MM.1S (cell line): Measurements from ENCODE around the gene RHOU.

ENCODE experiments used
- DNase-seq: peaks from one replicate; pipeline ENCODE4 v3.0.0-alpha.2; 2015
- H2AFZ ChIP-seq: fragments of 300-600 bp; sonication (generic); 2 replicates; pipeline ENCODE4 v1.6.0; 2016; ENCODE audit warnings: antibody characterized with exemption, low read length
- H3F3A ChIP-seq: fragments of 300-600 bp; sonication (generic); 2 replicates; pipeline ENCODE4 v1.6.1; 2016; ENCODE audit warnings: mild to moderate bottlenecking, antibody characterized with exemption, low read length, moderate library complexity, mixed read lengths; ENCODE audit not compliant: insufficient read depth
- H3K27ac ChIP-seq: fragments of 300-600 bp; sonication (generic); 2 replicates; pipeline ENCODE4 v1.5.1; 2016; ENCODE audit warnings: mild to moderate bottlenecking, low read length
- H3K27me3 ChIP-seq: fragments of 300-600 bp; sonication (generic); replicated peaks from 2 replicates; pipeline ENCODE4 v1.6.0; 2016; ENCODE audit warnings: low read length; ENCODE audit not compliant: insufficient read depth
- H3K36me3 ChIP-seq: fragments of 300-600 bp; sonication (generic); replicated peaks from 2 replicates; pipeline ENCODE4 v1.6.1; 2016; ENCODE audit warnings: mild to moderate bottlenecking, low read length, mixed read lengths; ENCODE audit not compliant: insufficient read depth
- H3K4me1 ChIP-seq: fragments of 300-600 bp; sonication (generic); 2 replicates; pipeline ENCODE4 v1.6.1; 2016; ENCODE audit warnings: low read length, mixed read lengths
- H3K4me2 ChIP-seq: fragments of 300-600 bp; sonication (generic); 2 replicates; pipeline ENCODE4 v1.6.0; 2016; ENCODE audit warnings: low read depth, low read length
- H3K4me3 ChIP-seq: fragments of 300-600 bp; sonication (generic); 2 replicates; pipeline ENCODE4 v1.5.1; 2016; ENCODE audit warnings: low read length, mixed read lengths
- H3K79me2 ChIP-seq: fragments of 300-600 bp; sonication (generic); 2 replicates; pipeline ENCODE4 v1.6.1; 2016; ENCODE audit warnings: mixed run types, low read length, mixed read lengths
- H3K9ac ChIP-seq: fragments of 300-600 bp; sonication (generic); 2 replicates; pipeline ENCODE4 v1.6.1; 2016; ENCODE audit warnings: low read length, mixed read lengths
- H3K9me2 ChIP-seq: fragments of 300-600 bp; sonication (generic); replicated peaks from 2 replicates; pipeline ENCODE4 v1.6.1; 2016; ENCODE audit warnings: mild to moderate bottlenecking, low read length, mixed read lengths; ENCODE audit not compliant: insufficient read depth
- H3K9me3 ChIP-seq: fragments of 300-600 bp; sonication (generic); replicated peaks from 2 replicates; pipeline ENCODE4 v1.6.1; 2016; ENCODE audit warnings: mild to moderate bottlenecking, low read length, mixed read lengths; ENCODE audit not compliant: insufficient read depth
- H4K20me1 ChIP-seq: fragments of 300-600 bp; sonication (generic); 2 replicates; pipeline ENCODE4 v1.6.1; 2016; ENCODE audit warnings: mild to moderate bottlenecking, low read length, moderate library complexity, mixed read lengths; ENCODE audit not compliant: insufficient read depth
- EZH2 ChIP-seq: fragments of 300-600 bp; sonication (generic); optimal IDR thresholded peaks from 2 replicates; pipeline ENCODE3; 2017; ENCODE audit warnings: low read depth, mild to moderate bottlenecking, antibody characterized with exemption, low read length, mixed read lengths
- EZH2phosphoT487 ChIP-seq: fragments of 300-600 bp; sonication (generic); IDR thresholded peaks from 2 replicates; pipeline ENCODE4 v1.6.1; 2018; ENCODE audit warnings: antibody characterized with exemption, low read length
- TF ChIP-seq, protein P1 (sequence below): fragments of 300-600 bp; sonication (generic); IDR thresholded peaks from 2 replicates; pipeline ENCODE4 v1.5.1; 2016; ENCODE audit warnings: antibody characterized with exemption, low read length, mixed read lengths

The RHOU gene

GRCh38 chr1:228754646-228755268 is 19.5 kb downstream of the RHOU start:
- Histone ChIP-seq H3K9me3 (no peaks in the 10 kb centered on the region), H3K4me2 (no peak overlapping the region), H3K27me3 (no peaks in the 10 kb centered on the region), H3K4me1 (no peaks in the 10 kb centered on the region), H3K79me2 (no peaks in the 10 kb centered on the region), H3K9ac (no peak overlapping the region), H2AFZ (no peak overlapping the region), H3K9me2 (no peaks in the 10 kb centered on the region), H3K4me3 (no peak overlapping the region), H3K36me3 (no peaks in the 10 kb centered on the region), H3F3A (no peaks in the 10 kb centered on the region), H3K27ac (no peak overlapping the region), H4K20me1 (no peaks in the 10 kb centered on the region)
- DNase-seq: no peak
- TF ChIP-seq EZH2 (no peak), EZH2phosphoT487 (no peak)
- TF ChIP-seq, protein P1, sequence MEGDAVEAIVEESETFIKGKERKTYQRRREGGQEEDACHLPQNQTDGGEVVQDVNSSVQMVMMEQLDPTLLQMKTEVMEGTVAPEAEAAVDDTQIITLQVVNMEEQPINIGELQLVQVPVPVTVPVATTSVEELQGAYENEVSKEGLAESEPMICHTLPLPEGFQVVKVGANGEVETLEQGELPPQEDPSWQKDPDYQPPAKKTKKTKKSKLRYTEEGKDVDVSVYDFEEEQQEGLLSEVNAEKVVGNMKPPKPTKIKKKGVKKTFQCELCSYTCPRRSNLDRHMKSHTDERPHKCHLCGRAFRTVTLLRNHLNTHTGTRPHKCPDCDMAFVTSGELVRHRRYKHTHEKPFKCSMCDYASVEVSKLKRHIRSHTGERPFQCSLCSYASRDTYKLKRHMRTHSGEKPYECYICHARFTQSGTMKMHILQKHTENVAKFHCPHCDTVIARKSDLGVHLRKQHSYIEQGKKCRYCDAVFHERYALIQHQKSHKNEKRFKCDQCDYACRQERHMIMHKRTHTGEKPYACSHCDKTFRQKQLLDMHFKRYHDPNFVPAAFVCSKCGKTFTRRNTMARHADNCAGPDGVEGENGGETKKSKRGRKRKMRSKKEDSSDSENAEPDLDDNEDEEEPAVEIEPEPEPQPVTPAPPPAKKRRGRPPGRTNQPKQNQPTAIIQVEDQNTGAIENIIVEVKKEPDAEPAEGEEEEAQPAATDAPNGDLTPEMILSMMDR: no peak

DNA sequence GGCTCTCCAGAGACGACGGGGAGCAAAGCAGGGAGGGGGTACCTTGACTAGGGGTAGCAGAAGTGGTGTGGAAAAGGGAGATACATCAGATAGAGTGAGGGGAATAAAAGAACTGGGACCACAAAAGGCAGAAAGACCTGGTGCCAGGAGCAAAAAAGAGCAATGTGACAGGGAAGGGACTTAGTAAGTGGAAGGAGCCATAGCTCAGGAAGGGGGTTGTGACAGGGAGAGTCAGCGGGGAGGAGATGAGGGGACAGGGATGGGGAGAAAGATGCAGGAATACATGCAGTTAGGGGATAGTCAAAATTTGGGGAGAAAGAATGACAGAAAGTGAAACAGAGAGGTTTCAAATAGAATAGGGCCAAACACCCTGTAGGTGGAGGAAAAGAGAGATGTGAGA is 20.5 kb downstream of the RHOU start:
- DNase-seq: no peak
- no peaks in the 10 kb centered on the region for H3K79me2 ChIP-seq
- H3K4me2 ChIP-seq: no peak overlapping the region
- no peak overlapping the region for H3K27ac ChIP-seq
- no peak overlapping the region for H3K4me3 ChIP-seq
- no peaks in the 10 kb centered on the region for H3K9me2 ChIP-seq
- TF ChIP-seq, protein P1: no peak
- TF ChIP-seq EZH2phosphoT487 (no peak), EZH2 (no peak)
- no peaks in the 10 kb centered on the region for H3F3A ChIP-seq
- H2AFZ ChIP-seq: no peak overlapping the region
- no peak overlapping the region for H3K9ac ChIP-seq
- no peaks in the 10 kb centered on the region for H3K36me3 ChIP-seq
- H3K27me3 ChIP-seq: no peaks in the 10 kb centered on the region
- H4K20me1 ChIP-seq: no peaks in the 10 kb centered on the region
- H3K4me1 ChIP-seq: no peaks in the 10 kb centered on the region
- H3K9me3 ChIP-seq: no peaks in the 10 kb centered on the region

DNA sequence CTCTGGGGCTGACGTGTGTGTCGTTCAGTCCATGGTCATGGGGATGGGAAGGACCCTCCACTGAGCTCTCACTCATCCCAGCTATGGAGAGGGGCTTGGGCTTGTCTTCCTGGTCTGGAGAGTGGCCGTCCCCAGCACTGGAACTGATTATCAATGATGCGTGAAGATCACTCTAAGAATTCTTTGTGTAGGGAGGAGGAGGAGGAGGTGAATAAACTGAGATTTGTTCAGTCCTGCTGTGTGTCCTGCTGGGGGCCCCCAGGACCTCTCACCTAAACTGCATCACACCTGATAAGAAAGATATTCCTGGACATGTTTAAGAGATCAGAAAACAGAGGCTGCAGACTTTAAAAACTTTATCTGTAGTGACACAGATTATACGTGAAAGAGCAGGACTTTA is 21.2 kb downstream of the RHOU start:
- no peaks in the 10 kb centered on the region for H3K9me2 ChIP-seq
- H2AFZ ChIP-seq: no peak overlapping the region
- no peak for DNase-seq
- no peaks in the 10 kb centered on the region for H3K36me3 ChIP-seq
- TF ChIP-seq EZH2phosphoT487 (no peak), EZH2 (no peak)
- TF ChIP-seq, protein P1: no peak
- no peak overlapping the region for H3K4me2 ChIP-seq
- H3K4me1 ChIP-seq: no peaks in the 10 kb centered on the region
- no peak overlapping the region for H3K9ac ChIP-seq
- H3K9me3 ChIP-seq: no peaks in the 10 kb centered on the region
- no peaks in the 10 kb centered on the region for H3K27me3 ChIP-seq
- no peaks in the 10 kb centered on the region for H3K79me2 ChIP-seq
- H4K20me1 ChIP-seq: no peaks in the 10 kb centered on the region
- no peak overlapping the region for H3K4me3 ChIP-seq
- H3K27ac ChIP-seq: no peak overlapping the region
- no peaks in the 10 kb centered on the region for H3F3A ChIP-seq
